Adipocyte (in vitro differentiated cells): ENCODE data around the gene GPR149.
A peak's percentile ranks its signal among the peaks of the same experiment; 100 is the strongest.

ENCODE experiments used
- DNase-seq: peaks from one replicate; pipeline ENCODE4 v3.0.0-alpha.2; 2015; ENCODE audit warnings: low read depth
- H3K27me3 ChIP-seq: replicated peaks from 2 replicates; pipeline ENCODE4 v1.7.0; 2013; ENCODE audit warnings: mild to moderate bottlenecking, low read length, moderate library complexity; ENCODE audit not compliant: control insufficient read depth, insufficient read depth
- H3K36me3 ChIP-seq: 2 replicates; pipeline ENCODE4 v1.7.0; 2013; ENCODE audit warnings: low read length, mild to moderate bottlenecking, moderate library complexity; ENCODE audit not compliant: control insufficient read depth, insufficient read depth, severe bottlenecking
- H3K4me1 ChIP-seq: 2 replicates; pipeline ENCODE4 v1.7.0; 2013; ENCODE audit warnings: mild to moderate bottlenecking, low read length, moderate library complexity; ENCODE audit not compliant: control insufficient read depth, insufficient read depth
- H3K4me3 ChIP-seq: 2 replicates; pipeline ENCODE4 v1.7.0; 2013; ENCODE audit warnings: mild to moderate bottlenecking, low read length, moderate library complexity
- H3K9ac ChIP-seq: 2 replicates; pipeline ENCODE4 v1.7.0; 2013; ENCODE audit warnings: mild to moderate bottlenecking, low read length, moderate library complexity
- H3K9me3 ChIP-seq: 2 replicates; pipeline ENCODE4 v1.7.0; 2013; ENCODE audit warnings: mild to moderate bottlenecking, low read length, moderate library complexity; ENCODE audit not compliant: control insufficient read depth

The GPR149 gene

DNA sequence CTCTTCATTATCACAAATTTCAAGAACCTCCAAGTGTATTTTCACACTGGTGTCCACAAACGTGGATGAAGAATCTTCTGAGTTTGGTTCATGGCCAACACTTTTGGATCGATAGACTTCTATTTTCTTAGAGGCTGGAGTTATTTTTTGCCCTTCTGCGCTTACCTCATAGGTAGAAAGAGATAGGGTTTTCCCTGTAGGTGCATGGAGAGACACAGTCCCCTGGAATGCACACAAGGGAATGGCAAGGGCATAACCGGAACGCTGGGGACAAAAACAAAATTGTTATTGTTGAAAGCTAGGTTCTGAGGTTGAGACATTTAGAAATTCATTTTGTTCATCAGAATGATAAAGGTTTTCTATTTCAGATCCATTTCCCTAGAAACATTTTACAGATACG, 92.0 kb downstream of the GPR149 start:
- Histone ChIP-seq H3K36me3 (no peaks in the 10 kb centered on the region), H3K4me1 (peaks cover 5% of the 10 kb centered on the region), H3K4me3 (no peak overlapping the region), H3K9me3 (no peaks in the 10 kb centered on the region), H3K9ac (no peak overlapping the region), H3K27me3 (no peaks in the 10 kb centered on the region)
- DNase-seq, result no peak

DNA sequence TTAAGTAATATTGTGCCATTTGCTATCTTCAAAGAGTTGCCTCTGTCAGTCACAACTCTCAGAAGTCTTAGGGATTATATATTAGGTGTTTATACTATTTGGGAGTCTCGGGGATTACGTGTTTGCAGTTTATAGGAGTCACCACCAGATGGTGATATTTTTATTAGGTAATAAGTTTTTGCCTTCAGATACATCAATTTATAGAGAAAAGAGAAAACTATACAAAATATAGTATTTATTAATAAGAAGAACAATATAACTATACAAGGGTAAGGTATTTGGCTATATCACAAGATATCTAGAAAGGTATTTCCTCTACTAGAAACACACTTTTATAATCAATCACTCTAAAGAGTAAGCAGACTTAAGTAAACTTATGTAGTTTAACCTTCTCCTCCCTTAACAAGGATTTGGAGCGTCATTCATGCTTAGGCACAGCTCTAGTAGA, 95.0 kb downstream of the GPR149 start:
- Histone ChIP-seq H3K9ac (no peak overlapping the region), H3K27me3 (no peaks in the 10 kb centered on the region), H3K4me1 (peaks cover 5% of the 10 kb centered on the region), H3K4me3 (no peak overlapping the region), H3K36me3 (no peaks in the 10 kb centered on the region), H3K9me3 (no peaks in the 10 kb centered on the region)
- peak; percentile 78 for DNase-seq

DNA sequence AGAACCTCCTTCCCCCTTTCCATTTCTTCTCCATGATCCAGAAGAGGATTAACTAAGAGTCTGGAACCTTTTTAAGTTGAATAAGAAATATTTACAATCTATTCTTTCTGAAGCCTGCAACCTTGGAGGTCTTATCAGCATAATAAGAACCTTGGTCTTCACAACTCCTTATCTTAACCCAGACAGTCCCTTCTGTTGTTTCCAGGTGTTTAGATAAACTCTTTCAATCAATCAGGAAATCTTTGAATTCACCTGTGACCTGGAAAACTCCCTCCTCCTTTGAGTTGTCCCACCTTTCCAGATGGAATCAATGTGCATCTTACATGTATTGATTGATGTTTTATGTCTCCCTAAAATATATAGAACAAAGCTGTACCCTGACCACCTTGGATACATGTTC, 102.1 kb downstream of the GPR149 start:
- no peaks in the 10 kb centered on the region for H3K36me3 ChIP-seq
- no peak for DNase-seq
- no peaks in the 10 kb centered on the region for H3K27me3 ChIP-seq
- no peaks in the 10 kb centered on the region for H3K9me3 ChIP-seq
- H3K4me1 ChIP-seq, result peaks cover 8% of the 10 kb centered on the region
- H3K4me3 ChIP-seq, result no peak overlapping the region
- H3K9ac ChIP-seq, result no peak overlapping the region

- no peaks in the 10 kb centered on the region for H3K9me3 ChIP-seq
- peak overlapping the region; percentile 89 for H3K4me3 ChIP-seq
- no peaks in the 10 kb centered on the region for H3K36me3 ChIP-seq
- peak; percentile 29 for DNase-seq
- H3K9ac ChIP-seq, result peak overlapping the region; percentile 90
- no peaks in the 10 kb centered on the region for H3K27me3 ChIP-seq
- peaks cover 20% of the 10 kb centered on the region for H3K4me1 ChIP-seq
Observed at GRCh38 chr3:154324919-154325318, 105.1 kb downstream of the GPR149 start.

DNA sequence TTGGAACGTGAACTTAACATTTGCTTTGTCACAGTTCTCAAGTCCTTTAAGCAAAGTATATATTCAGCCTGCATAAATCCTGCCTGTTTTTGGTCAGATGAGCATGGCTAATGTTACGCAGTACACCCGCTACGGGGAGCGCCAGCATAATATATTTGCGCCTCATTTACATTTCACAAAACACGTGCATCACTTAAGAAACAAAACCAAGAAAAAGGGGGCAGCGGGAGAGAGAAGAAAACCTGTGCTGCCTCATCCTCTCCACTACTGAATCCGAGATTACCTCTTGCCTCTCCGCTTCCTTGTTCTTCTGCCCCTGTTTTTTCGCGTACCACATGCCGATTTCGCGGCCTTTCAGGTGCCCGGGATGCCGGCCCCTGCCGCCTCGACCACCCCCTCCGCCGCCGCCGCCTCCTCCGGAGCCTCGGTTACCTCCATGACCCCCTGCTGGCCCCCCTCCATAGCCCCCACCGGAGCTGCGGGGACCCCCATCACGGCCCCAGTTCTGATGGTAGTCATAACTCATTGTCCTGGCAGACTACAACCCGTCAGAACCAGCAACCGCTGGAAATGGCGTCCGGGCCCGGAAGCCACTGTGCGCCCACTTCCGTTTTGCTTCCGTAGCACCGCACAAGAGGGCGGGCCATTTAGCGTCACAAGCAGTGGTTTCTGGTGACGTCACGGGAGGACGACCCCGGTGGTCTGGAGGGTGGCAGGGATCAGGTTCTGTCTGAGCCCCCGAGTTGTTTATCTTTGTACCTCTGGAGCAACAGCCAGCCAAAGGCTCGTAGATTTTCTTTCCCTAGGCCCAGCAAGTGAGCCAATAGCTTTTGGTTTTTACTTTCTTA, 105.9 kb downstream of the GPR149 start, which contains the start of gene DHX36:
Gene DHX36, minus strand, starts transcription at position 597 of the 848 bp plus-strand sequence. Its CDS starts 71 bp downstream, at position 526.
- peaks cover 20% of the 10 kb centered on the region for H3K4me1 ChIP-seq
- H3K36me3 ChIP-seq, result no peaks in the 10 kb centered on the region
- H3K4me3 ChIP-seq, result peak within 1 kb of the TSS; percentile 89
- DNase-seq, result peak; percentile 98
- H3K9ac ChIP-seq, result peak within 1 kb of the TSS; percentile 90
- H3K9me3 ChIP-seq, result no peaks in the 10 kb centered on the region
- no peaks in the 10 kb centered on the region for H3K27me3 ChIP-seq

GRCh38 chr3:154316974-154317767, 112.8 kb downstream of the GPR149 start:
- H3K4me1 ChIP-seq, result peaks cover 15% of the 10 kb centered on the region
- H3K27me3 ChIP-seq, result no peaks in the 10 kb centered on the region
- no peak overlapping the region for H3K4me3 ChIP-seq
- H3K9me3 ChIP-seq, result no peaks in the 10 kb centered on the region
- peaks cover 30% of the 10 kb centered on the region for H3K36me3 ChIP-seq
- H3K9ac ChIP-seq, result no peak overlapping the region
- DNase-seq, result no peak

GRCh38 chr3:154314152-154314551, 115.8 kb downstream of the GPR149 start:
- peaks cover 49% of the 10 kb centered on the region for H3K36me3 ChIP-seq
- no peaks in the 10 kb centered on the region for H3K9me3 ChIP-seq
- H3K27me3 ChIP-seq, result no peaks in the 10 kb centered on the region
- DNase-seq, result no peak
- no peak overlapping the region for H3K4me3 ChIP-seq
- peaks cover 15% of the 10 kb centered on the region for H3K4me1 ChIP-seq
- no peak overlapping the region for H3K9ac ChIP-seq

DNA sequence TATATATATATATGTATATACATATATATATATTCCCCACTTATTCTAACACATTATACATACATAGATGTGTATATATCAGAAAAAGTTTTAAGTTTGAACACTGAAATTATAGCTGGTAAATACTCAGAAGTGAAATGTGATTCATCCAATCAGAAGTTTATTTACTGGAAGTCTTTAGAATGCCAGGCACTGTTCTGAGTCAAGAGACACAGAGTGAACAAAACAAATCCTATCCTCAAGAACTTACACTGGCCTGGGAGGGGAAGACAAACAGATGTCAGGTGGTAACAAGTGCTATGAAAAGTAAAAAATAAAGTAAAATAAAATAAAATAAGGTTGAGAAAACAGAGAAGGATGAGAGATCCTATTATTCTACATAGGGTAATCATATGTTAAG, 119.2 kb downstream of the GPR149 start:
- no peak overlapping the region for H3K9ac ChIP-seq
- no peaks in the 10 kb centered on the region for H3K27me3 ChIP-seq
- peak; percentile 34 for DNase-seq
- no peak overlapping the region for H3K4me3 ChIP-seq
- peaks cover 71% of the 10 kb centered on the region for H3K36me3 ChIP-seq
- H3K4me1 ChIP-seq, result peaks cover 5% of the 10 kb centered on the region
- no peaks in the 10 kb centered on the region for H3K9me3 ChIP-seq

- Histone ChIP-seq H3K27me3 (no peaks in the 10 kb centered on the region), H3K9ac (no peak overlapping the region), H3K4me3 (no peak overlapping the region), H3K4me1 (peaks cover 5% of the 10 kb centered on the region), H3K36me3 (peaks cover 76% of the 10 kb centered on the region), H3K9me3 (no peaks in the 10 kb centered on the region)
- no peak for DNase-seq
Observed at GRCh38 chr3:154307363-154307762, 122.6 kb downstream of the GPR149 start.

GRCh38 chr3:154304936-154305335, 125.1 kb downstream of the GPR149 start:
- no peak overlapping the region for H3K9ac ChIP-seq
- H3K4me3 ChIP-seq, result no peak overlapping the region
- peaks cover 89% of the 10 kb centered on the region for H3K36me3 ChIP-seq
- H3K27me3 ChIP-seq, result no peaks in the 10 kb centered on the region
- DNase-seq, result no peak
- no peaks in the 10 kb centered on the region for H3K4me1 ChIP-seq
- H3K9me3 ChIP-seq, result no peaks in the 10 kb centered on the region

GRCh38 chr3:154304116-154304786, 125.7 kb downstream of the GPR149 start:
- Histone ChIP-seq H3K4me3 (no peak overlapping the region), H3K36me3 (peaks cover 89% of the 10 kb centered on the region), H3K27me3 (no peaks in the 10 kb centered on the region), H3K4me1 (no peaks in the 10 kb centered on the region), H3K9me3 (no peaks in the 10 kb centered on the region), H3K9ac (no peak overlapping the region)
- peak; percentile 20 for DNase-seq
